H54 (cell line): ENCODE data around the gene ZSWIM7.
"Not testable (repeated sequence)": the region's sequence is repeated elsewhere in the genome, so short reads cannot be mapped to it uniquely, and the experiment has no call there.

Source experiments
- DNase-seq: peaks from one replicate; pipeline ENCODE4 v3.0.0; 2011; ENCODE audit warnings: low spot score, mixed read lengths; ENCODE audit not compliant: insufficient read length
- FAIRE-seq: peaks from 3 replicates; lab custom pipeline; 2011; peaks lifted over from hg19 to GRCh38; lab: Jason Lieb, UNC
- POLR2A ChIP-seq: IDR thresholded peaks from 2 replicates; pipeline ENCODE4 v1.6.1; 2011; ENCODE audit warnings: low read depth, mild to moderate bottlenecking, low read length

The ZSWIM7 gene

GRCh38 chr17:16013943-16014407 is 14.5 kb upstream of the ZSWIM7 start:
- no peak for TF ChIP-seq POLR2A
- FAIRE-seq: peak; percentile 99
- no peak for DNase-seq

GRCh38 chr17:16007439-16007838 is 7.9 kb upstream of the ZSWIM7 start:
- DNase-seq: no peak
- TF ChIP-seq POLR2A: no peak
- no peak for FAIRE-seq

- FAIRE-seq: no peak
- DNase-seq: no peak
- TF ChIP-seq POLR2A: no peak
Measured at GRCh38 chr17:16005636-16006035, 6.1 kb upstream of the ZSWIM7 start.

DNA sequence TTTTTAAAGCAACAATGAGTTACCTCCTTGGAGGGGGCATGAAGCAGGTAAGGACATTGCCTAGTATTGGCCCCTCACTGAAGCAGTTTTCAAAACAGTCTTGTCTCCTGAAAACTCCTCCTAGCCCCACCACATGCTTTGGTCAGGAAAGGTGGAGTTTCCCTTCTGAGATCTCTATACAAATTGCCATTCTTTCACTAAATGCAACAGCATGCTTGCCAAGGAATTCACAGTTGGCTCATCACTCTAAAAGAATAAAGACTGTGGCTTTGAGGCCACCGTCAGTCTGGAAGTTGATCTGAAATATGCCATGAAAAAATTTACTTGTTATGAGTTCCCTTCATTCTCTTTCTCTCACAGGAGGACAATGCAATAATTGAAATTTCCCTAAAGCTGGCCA is 4.3 kb upstream of the ZSWIM7 start:
- no peak for FAIRE-seq
- no peak for DNase-seq
- no peak for TF ChIP-seq POLR2A

DNA sequence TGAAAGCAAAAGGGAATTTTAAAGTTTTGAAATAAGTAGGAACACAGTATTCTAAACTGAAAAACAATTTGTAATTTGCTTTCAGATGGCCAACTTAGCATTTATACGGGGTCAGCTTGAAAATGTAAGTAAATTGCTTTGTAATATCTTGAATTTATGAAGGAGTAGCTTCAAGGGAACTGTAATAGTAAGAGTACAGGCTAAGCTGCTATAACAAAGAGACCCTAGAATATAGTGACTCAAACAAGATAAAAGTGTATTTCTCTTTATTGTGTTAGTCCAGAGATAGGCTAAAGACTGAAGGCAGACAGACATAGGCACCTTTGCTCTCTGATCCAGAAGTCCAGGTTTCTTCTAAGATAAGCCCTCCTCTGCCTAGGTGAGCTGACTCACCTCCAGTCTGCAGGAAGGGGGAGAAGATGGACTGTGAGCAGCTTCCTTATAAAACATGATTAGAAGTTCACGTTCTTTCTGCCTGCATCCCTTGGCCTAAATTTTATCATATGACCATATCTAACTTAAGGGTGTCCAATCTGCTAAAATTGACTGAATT is 3.3 kb upstream of the ZSWIM7 start:
- TF ChIP-seq POLR2A: no peak
- DNase-seq (no peak), FAIRE-seq (no peak)

DNA sequence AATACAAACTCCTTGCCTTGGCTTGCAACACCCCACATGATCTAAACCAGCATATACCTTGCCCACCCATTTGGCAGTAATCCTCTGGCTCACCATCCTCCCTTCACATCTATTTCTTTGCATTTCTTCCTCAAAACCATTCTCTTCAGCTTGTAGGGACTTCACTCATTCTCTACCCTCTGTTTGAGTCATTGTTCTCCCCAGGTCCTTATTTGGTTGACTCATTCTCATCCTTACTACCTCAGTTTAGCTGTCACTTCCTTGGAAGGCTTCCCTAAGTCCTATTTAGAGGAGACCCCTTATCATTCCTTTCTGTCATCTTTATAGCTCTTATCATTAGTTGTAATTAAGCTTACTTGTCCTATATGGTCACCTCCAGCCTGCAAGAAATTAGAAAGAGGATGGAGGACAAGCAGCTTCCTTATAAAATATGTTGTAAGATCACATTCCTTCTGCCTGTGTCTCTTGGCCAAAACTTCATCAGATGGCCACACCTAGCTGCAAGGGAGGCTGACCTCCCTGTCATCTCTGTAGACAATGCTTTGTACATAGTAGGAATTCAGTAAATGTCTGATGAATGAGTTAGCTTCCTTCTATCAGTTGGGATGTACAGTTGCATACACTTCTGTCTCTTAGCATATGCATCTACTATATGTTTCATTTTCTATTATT is 1.9 kb upstream of the ZSWIM7 start:
- TF ChIP-seq POLR2A: no peak
- FAIRE-seq: no peak
- DNase-seq: no peak

- no peak for TF ChIP-seq POLR2A
- FAIRE-seq: no peak
- peak; percentile 31 for DNase-seq
Measured at GRCh38 chr17:15999974-16000827, 697 bp upstream of the ZSWIM7 start.

DNA sequence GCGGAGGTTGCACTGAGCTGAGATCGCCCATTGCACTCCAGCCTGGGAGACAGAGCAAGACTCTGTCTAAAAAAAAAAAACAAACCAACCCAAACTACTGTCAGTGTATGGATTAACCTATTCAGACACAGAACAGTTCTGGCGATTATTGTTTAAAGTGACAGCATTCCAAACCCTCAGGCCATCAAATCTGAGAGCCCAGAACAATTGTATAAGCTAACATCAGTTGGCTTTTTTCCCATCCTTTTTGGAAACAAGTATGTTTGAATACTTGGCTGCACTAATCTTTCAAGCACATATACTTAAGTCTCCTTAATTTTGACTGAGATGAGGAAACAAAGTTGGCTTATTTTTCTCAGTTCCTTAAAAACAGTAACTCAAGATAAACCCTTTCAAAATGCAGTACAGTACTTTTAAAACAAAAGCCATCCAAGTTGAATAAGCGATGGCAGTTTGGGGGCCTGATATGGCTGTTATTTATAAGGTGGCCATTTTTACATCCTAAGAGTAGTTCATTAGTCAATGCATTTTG is 1.4 kb downstream of the ZSWIM7 start:
- DNase-seq (no peak), FAIRE-seq (no peak)
- TF ChIP-seq POLR2A: no peak

- no peak for TF ChIP-seq POLR2A
- DNase-seq (no peak), FAIRE-seq (no peak)
Measured at GRCh38 chr17:15996322-15996721, 3.2 kb downstream of the ZSWIM7 start.

- DNase-seq: no peak
- no peak for TF ChIP-seq POLR2A
- FAIRE-seq: no peak
Measured at GRCh38 chr17:15981646-15982580, 17.6 kb downstream of the ZSWIM7 start.

DNA sequence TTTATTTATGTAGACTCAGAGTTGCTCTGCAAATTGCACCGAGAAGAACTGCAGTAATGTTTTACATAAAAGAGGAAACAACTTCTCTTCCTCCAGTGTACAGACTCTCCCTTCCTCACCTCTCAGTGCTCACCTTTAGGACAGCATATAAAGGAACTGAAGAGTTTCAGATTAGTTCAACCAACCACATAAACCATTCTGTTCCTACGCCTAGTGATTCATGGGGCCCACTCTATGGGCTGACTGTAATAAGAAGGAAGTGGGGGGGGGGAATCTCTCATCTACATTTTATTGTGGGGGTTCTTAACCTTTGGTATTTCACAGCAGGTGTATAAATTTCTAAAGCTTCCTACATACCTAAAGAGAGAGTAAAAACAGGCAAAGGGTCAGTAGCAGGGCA is 18.3 kb downstream of the ZSWIM7 start:
- DNase-seq (no peak), FAIRE-seq (no peak)
- no peak for TF ChIP-seq POLR2A

GRCh38 chr17:15979013-15979412 is 20.5 kb downstream of the ZSWIM7 start:
- not testable (repeated sequence) for FAIRE-seq

DNA sequence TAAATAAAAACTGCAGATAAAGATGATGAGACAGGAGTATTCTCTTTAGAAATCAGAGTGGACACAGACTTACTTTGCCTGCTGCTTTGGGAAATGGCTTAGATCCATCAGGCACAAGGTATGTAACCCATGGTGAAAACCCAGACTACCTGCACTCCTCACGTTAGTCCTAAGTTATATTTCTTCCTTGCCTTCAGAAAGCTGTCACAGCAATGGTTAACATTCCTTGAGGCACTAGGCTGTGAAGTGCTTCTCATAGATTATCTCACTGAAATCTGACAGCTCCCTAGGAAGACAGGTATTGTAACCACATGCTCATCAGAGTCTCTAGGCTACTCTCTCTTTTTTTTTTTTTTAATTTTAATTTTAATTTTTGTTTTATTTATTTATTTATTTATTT is 20.9 kb downstream of the ZSWIM7 start:
- TF ChIP-seq POLR2A: no peak
- DNase-seq (no peak), FAIRE-seq (no peak)

More at GRCh38 chr17:15979013-15979412, 20.5 kb downstream of the ZSWIM7 start:
- not testable (repeated sequence) for DNase-seq
